ENCODE results near the gene BEND7. TPM values are rescaled to one million over a fixed set of nuclear protein-coding genes. Genes with fewer than 3 reads are reported as not detected.

The BEND7 gene
- polyA plus RNA-seq, 1 experiment = 2.1 TPM

DNA sequence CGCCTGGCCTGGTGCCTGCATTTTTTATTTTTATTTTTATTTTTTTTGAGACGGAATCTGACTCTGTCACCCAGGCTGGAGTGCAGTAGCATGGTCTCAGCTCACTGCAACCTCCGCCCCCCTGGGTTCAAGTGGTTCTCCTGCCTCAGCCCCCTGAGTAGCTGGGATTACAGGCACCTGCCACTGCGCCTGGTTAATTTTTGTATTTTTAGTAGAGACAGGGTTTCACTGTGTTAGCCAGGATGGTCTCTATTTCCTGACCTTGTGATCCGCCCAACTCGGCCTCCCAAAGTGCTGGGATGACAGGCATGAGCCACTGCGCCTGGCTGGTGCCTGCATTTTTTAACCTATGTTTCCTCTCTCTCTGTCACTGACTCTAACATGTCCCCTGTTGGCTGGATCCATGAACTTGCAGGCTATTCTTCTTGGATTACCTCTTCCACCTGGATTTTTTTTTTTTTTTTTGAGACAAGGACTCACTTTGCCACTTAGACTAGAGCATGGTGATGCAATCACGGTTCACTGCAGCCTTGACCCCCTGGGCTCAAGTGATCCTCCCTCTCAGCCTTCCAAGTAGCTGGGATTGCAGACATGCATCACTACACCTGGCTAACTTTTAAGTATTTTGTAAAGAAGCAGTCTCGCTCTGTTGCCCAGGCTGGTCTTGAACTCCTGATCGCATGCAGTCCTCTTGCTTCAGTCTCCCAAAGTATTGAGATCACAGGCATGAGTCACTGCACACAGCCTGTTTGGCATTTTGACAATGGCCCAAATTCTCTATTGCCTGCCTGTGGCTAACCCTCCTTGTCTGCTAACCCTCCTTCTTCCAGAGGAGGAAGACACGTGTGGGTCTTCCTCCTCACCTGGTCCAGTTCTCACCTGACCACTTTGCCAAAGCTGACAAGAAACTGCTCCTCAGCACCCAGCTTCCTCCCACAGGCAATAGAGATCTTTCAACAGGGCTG lies 34.9 kb upstream of the BEND7 start:
- Histone ChIP-seq H3K9me3 (ENCODE audit: control insufficient read depth, insufficient read depth, low read length) (no peaks in the 10 kb centered on the region), H3K27ac (ENCODE audit: low read depth, low read length) (no peak overlapping the region), H3K27me3 (ENCODE audit: control insufficient read depth, insufficient read depth, low read length) (peaks cover 10% of the 10 kb centered on the region), H3K4me3 (ENCODE audit: low read depth, low read length) (no peak overlapping the region)
- ChIA-PET POLR2A (no interaction called here), CTCF (no interaction called here)
- TF ChIP-seq, protein P1, sequence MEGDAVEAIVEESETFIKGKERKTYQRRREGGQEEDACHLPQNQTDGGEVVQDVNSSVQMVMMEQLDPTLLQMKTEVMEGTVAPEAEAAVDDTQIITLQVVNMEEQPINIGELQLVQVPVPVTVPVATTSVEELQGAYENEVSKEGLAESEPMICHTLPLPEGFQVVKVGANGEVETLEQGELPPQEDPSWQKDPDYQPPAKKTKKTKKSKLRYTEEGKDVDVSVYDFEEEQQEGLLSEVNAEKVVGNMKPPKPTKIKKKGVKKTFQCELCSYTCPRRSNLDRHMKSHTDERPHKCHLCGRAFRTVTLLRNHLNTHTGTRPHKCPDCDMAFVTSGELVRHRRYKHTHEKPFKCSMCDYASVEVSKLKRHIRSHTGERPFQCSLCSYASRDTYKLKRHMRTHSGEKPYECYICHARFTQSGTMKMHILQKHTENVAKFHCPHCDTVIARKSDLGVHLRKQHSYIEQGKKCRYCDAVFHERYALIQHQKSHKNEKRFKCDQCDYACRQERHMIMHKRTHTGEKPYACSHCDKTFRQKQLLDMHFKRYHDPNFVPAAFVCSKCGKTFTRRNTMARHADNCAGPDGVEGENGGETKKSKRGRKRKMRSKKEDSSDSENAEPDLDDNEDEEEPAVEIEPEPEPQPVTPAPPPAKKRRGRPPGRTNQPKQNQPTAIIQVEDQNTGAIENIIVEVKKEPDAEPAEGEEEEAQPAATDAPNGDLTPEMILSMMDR (IDR thresholded peaks at IDR 0.05; ENCODE audit: low read depth, low read length) = no peak
- DNase-seq (ENCODE audit: low read depth, low spot score) = no peak

DNA sequence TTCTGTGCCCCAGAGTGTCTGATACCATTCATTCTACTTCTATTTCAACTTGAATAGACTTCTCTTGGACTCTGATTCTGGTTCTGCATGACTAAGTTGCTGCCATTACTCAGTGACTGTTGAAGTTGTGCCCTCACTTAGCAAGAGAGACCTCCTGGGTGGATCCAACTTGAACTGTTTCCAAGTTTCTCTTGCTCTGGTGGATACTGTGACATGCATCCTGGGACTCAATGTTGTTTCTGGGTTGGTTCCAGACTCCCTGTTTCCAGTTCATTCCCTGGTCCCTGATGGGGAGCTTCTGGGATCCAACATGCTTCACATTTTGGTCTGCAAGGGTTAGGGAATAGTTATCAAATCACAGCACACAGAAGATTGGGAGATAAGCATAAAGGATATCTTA lies 31.8 kb upstream of the BEND7 start:
- ChIA-PET CTCF (no interaction called here), POLR2A (no interaction called here)
- no peak for DNase-seq (ENCODE audit: low read depth, low spot score)
- Histone ChIP-seq H3K9me3 (ENCODE audit: control insufficient read depth, insufficient read depth, low read length) (no peaks in the 10 kb centered on the region), H3K27me3 (ENCODE audit: control insufficient read depth, insufficient read depth, low read length) (peaks cover 8% of the 10 kb centered on the region), H3K27ac (ENCODE audit: low read depth, low read length) (no peak overlapping the region), H3K4me3 (ENCODE audit: low read depth, low read length) (no peak overlapping the region)
- TF ChIP-seq, protein P1 (IDR thresholded peaks at IDR 0.05; ENCODE audit: low read depth, low read length) = no peak

DNA sequence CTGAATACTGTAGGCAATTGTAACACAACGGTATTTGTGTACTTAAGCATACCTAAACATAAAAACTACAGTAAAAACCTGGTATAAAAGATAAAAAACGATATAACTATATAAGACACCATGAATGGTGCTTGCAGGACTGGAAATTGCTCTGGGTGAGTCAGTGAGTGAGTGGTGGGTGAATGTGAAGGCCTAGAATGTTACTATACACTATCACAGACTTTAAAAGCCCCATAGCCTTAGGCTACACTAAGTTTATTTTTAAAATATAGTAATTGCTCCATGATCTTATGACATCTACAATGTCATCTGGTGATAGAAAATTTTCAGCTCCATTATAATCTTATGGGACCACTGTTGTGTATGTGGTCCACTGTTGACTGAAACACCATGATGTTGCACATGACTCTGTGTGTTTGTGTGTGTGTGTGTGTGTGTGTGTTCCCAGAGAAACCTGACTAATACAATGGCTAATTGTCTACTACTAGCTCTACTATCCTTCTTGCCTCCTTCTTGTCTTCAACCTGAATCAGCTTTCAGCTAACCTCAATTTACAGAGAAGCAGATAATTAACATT lies 30.4 kb upstream of the BEND7 start:
- CTCF ChIA-PET = interaction anchor here (1.0 kb wide), 1 partner anchor 28 kb away, joined by 3 read pairs; the partner anchor contains the start of gene PRPF18
- TF ChIP-seq, protein P1 (IDR thresholded peaks at IDR 0.05; ENCODE audit: low read depth, low read length) = no peak
- Histone ChIP-seq H3K4me3 (ENCODE audit: low read depth, low read length) (no peak overlapping the region), H3K9me3 (ENCODE audit: control insufficient read depth, insufficient read depth, low read length) (no peaks in the 10 kb centered on the region), H3K27ac (ENCODE audit: low read depth, low read length) (no peak overlapping the region), H3K27me3 (ENCODE audit: control insufficient read depth, insufficient read depth, low read length) (peaks cover 6% of the 10 kb centered on the region)
- POLR2A ChIA-PET = no interaction called here
- no peak for DNase-seq (ENCODE audit: low read depth, low spot score)

DNA sequence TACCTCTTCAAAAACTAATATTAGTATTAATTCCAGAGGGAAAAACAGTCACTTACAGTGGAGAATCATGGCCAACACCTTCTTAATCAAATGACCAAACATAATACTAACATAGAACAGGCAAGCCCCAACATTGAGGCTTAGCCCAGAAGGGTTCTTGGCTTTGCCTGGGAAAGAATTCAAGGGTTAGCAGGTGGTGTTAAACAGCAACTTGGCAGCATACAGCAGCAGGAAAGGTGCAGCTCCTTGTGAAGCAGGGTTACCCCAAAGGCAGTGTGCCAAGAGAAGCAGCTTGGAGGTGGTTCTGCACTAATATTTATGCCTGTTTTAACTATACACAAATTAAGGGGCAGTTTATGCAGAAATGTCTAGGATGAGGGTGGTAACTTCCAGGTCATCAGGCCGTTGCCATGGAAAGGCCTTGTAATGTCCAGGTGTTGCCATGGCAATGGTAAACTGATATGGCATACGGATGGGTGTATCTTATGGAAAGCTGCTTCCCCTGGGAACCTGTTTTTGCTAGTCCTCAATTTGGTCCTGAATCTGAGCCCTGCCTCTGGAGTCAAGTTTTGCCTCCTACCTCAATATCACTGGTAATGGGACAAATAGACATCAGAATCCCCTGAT lies 27.2 kb upstream of the BEND7 start:
- ChIA-PET POLR2A (no interaction called here), CTCF (no interaction called here)
- Histone ChIP-seq H3K27ac (ENCODE audit: low read depth, low read length) (no peak overlapping the region), H3K9me3 (ENCODE audit: control insufficient read depth, insufficient read depth, low read length) (no peaks in the 10 kb centered on the region), H3K4me3 (ENCODE audit: low read depth, low read length) (no peak overlapping the region), H3K27me3 (ENCODE audit: control insufficient read depth, insufficient read depth, low read length) (peaks cover 4% of the 10 kb centered on the region)
- TF ChIP-seq, protein P1 (IDR thresholded peaks at IDR 0.05; ENCODE audit: low read depth, low read length) = no peak
- no peak for DNase-seq (ENCODE audit: low read depth, low spot score)

DNA sequence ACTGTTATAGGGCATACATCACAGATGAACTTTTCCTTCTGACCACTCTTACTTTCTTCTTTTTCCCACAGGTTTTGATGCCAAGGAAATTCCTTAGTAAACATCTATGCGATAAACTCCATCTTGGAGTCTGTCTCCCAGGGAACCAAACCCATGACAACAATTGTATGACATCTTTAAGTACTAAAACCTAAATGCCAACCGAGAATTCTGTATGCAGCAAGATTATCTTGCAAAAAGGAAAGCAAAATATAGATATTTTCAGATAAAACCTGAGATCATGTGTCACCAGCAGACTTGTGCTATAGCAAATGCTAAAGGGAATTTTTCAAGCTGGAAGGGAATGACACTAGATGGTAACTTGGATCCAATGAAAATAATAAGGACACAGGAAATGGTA lies 22.0 kb upstream of the BEND7 start:
- no peak overlapping the region for H3K4me3 ChIP-seq (ENCODE audit: low read depth, low read length)
- H3K27me3 ChIP-seq (ENCODE audit: control insufficient read depth, insufficient read depth, low read length) = peaks cover 7% of the 10 kb centered on the region
- CTCF ChIA-PET = no interaction called here
- TF ChIP-seq, protein P1 (IDR thresholded peaks at IDR 0.05; ENCODE audit: low read depth, low read length) = no peak
- no peak for DNase-seq (ENCODE audit: low read depth, low spot score)
- POLR2A ChIA-PET = no interaction called here
- H3K27ac ChIP-seq (ENCODE audit: low read depth, low read length) = no peak overlapping the region
- H3K9me3 ChIP-seq (ENCODE audit: control insufficient read depth, insufficient read depth, low read length) = no peaks in the 10 kb centered on the region
